GM18951 (cell line): ENCODE data around the gene ERF.
A peak's percentile ranks its signal among the peaks of the same experiment; 100 is the strongest.

Source experiments
- POLR2A ChIP-seq: IDR thresholded peaks from 4 replicates; pipeline ENCODE4 v1.6.1; 2011; ENCODE audit warnings: mild to moderate bottlenecking; ENCODE audit not compliant: insufficient read length, insufficient read depth; ENCODE audit errors: extremely low read depth
- in situ Hi-C: fragments of 300-500 bp; cut with MboI; formaldehyde crosslinking; loops from one replicate; pipeline ENCODE4 v1.12.0; 2022; ENCODE audit warnings: low sequenced_read_pairs, mixed read lengths, inconsistent platforms; ENCODE audit not compliant: unreplicated experiment

Gene ERF

GRCh38 chr19:42284591-42285341 is 29.8 kb upstream of the ERF start:
- in situ Hi-C loops, result loop anchor here (25.0 kb wide), 1 partner anchor 172 kb away; no protein-coding TSS in a partner anchor
- no peak for TF ChIP-seq POLR2A

GRCh38 chr19:42284066-42284501 is 29.2 kb upstream of the ERF start:
- peak; percentile 67 for TF ChIP-seq POLR2A
- in situ Hi-C loops, result loop anchor here (25.0 kb wide), 1 partner anchor 172 kb away; no protein-coding TSS in a partner anchor

GRCh38 chr19:42283188-42284065 is 28.5 kb upstream of the ERF start:
- peak; percentile 67 for TF ChIP-seq POLR2A
- in situ Hi-C loops, result loop anchor here (25.0 kb wide), 1 partner anchor 171 kb away; no protein-coding TSS in a partner anchor

GRCh38 chr19:42282819-42283187 is 27.9 kb upstream of the ERF start:
- no peak for TF ChIP-seq POLR2A
- in situ Hi-C loops, result loop anchor here (25.0 kb wide), 1 partner anchor 171 kb away; no protein-coding TSS in a partner anchor

DNA sequence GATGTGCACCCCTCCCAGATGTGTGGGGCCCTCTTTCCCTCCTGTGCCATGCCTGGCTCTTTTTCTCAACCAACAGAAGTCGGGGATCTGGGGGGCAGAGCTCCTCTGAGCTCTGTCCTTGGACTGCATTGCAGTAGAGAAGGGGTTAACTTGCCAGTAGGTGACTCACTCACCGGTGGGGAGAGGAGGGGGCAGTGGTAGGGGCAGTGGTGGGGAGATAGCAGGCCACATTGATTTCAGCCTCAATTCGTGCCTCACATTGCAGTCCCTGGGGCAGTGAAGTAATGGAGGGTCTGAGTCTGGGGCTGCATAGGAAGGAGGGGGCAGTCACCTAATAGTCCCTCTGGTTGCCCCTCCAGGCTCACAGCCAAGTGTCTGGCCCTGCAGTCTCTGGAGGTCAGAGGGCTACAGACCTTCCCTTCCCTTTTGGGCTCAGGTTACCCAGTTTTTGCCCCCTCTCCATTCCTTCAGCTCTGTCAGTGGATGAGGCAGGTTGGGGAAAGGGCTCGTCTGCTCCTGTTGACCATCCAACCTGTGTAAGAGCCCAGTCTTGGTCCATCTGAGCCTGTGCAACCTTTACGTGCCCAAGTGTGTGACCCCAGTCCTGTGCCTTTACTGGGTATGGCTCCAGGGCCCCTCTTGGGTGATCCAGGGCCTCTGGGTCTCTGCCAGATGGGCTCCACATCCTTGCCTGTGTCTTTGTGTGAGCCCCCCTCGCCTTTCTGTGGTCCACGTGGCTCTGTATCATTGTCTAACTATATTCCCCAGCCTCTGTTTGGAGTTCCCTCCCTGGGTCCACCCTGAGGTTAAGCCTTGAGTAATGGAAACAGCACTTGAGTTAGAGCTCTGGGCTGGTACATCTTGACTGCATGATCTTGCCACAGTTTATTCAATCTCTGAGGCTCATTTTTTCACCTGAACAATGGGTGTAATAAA is 27.2 kb upstream of the ERF start:
- in situ Hi-C loops, result loop anchor here (25.0 kb wide), 1 partner anchor 170 kb away; no protein-coding TSS in a partner anchor
- no peak for TF ChIP-seq POLR2A

GRCh38 chr19:42281146-42281826 is 26.4 kb upstream of the ERF start:
- in situ Hi-C loops, result loop anchor here (25.0 kb wide), 1 partner anchor 169 kb away; no protein-coding TSS in a partner anchor
- no peak for TF ChIP-seq POLR2A

GRCh38 chr19:42280815-42281145 is 25.9 kb upstream of the ERF start:
- in situ Hi-C loops, result loop anchor here (25.0 kb wide), 1 partner anchor 168 kb away; no protein-coding TSS in a partner anchor
- TF ChIP-seq POLR2A, result no peak

DNA sequence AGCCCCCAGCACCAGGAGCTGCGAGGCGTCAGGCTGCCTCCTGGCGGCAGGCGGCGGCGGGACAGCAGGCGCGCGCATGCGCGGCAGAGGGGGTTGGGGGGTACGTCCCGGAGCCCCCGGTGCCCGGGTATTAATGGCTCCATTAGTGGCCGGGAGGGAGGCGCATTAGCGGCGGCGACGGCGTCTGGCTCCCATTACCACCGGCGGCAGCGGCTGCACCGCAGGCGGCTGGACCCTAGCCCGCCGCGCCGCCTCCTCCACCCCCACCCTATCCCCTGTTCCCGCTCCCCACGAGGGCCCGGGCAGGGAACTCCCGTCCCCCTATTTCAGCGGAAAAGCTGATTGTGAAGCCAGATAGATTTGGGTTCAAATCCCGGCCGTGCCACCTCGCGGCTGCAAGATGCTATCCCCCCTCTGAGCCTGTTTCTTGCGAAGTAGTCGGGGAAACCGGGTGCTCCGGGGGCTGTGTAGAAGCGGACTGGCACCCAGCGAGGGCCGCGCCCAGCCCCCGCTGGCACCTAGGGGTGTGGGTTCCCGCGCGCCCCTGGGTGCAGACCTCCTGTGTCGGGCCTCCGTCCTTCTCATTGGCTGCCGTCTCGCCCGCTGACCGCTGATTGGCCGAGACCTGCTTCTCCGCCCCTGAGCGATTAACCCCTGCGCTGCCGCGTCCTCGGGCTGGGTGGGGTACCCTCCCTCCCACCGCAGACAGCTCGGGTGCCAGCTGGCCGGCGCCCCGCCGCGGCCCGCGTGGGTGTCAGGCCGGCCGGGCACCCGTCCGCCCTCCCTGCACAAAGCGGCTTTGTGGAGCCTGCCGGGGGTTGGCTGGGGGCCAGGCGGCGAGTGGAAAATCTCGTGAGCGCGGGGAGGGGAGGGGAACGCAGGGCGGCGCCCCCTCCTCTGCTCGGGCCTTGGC is 25.2 kb upstream of the ERF start:
- in situ Hi-C loops, result loop anchor here (25.0 kb wide), 1 partner anchor 168 kb away; no protein-coding TSS in a partner anchor
- peak; percentile 82 for TF ChIP-seq POLR2A

- TF ChIP-seq POLR2A, result no peak
- in situ Hi-C loops, result loop anchor here (25.0 kb wide), 1 partner anchor 167 kb away; no protein-coding TSS in a partner anchor
Observed at GRCh38 chr19:42279155-42279901, 24.4 kb upstream of the ERF start.

GRCh38 chr19:42278452-42279154 is 23.7 kb upstream of the ERF start:
- in situ Hi-C loops, result loop anchor here (25.0 kb wide), 1 partner anchor 166 kb away; no protein-coding TSS in a partner anchor
- no peak for TF ChIP-seq POLR2A
